ENCODE measurements around the gene ZNF784.
A peak's percentile ranks its signal among the peaks of the same experiment; 100 is the strongest.

Gene ZNF784

DNA sequence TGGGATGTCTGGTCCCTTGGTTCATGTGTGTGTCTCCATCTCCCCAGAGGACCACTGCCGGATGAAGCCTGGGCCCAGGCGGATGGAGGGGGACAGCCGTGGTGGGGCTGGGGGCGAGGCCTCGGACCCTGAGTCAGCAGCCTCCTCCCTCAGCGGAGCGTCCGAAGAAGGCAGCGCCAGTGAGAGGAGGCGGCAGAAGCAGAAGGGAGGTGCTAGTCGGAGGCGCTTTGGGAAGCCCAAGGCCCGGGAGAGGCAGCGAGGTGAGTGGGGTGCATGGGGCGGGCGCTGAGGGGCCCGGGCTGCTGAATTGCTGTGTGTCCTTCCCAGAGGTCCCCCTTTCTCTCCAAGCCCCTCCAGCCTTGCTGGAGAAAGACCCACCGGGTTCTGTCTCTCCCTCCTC lies 26.9 kb upstream of the ZNF784 start:
- Histone ChIP-seq H3K4me3 (ENCODE audit: low read depth, low read length) (no peak overlapping the region), H3K36me3 (ENCODE audit: control insufficient read depth in 2 of 2, insufficient read depth in 1 of 2, low read length in 2 of 2) (peaks cover under 1 to 35% of the 10 kb centered on the region in 2 experiments; a peak in 2 of 3 replicates), H3K4me1 (ENCODE audit: control insufficient read depth, insufficient read depth, low read length) (peaks cover 8% of the 10 kb centered on the region; the same call in 1 of the 2 replicates), H3K9me3 (ENCODE audit: control insufficient read depth, insufficient read depth, low read depth, low read length) (no peaks in the 10 kb centered on the region), H3K27ac (ENCODE audit: extremely low read depth, low read depth, low read length) (no peak overlapping the region)
- ChIA-PET POLR2A (no interaction called here), CTCF (no interaction called here)
- no peak for TF ChIP-seq ZNF132 (tag by site-specific recombination; IDR thresholded peaks at IDR 0.05; ENCODE audit: borderline replicate concordance)
- no peak for TF ChIP-seq ZEB2 (tag by site-specific recombination; IDR thresholded peaks at IDR 0.05)
- no peak for TF ChIP-seq ZNF155 (tag by site-specific recombination; IDR thresholded peaks at IDR 0.05)
- TF ChIP-seq ZNF146 (tag by site-specific recombination; IDR thresholded peaks at IDR 0.05): no peak

DNA sequence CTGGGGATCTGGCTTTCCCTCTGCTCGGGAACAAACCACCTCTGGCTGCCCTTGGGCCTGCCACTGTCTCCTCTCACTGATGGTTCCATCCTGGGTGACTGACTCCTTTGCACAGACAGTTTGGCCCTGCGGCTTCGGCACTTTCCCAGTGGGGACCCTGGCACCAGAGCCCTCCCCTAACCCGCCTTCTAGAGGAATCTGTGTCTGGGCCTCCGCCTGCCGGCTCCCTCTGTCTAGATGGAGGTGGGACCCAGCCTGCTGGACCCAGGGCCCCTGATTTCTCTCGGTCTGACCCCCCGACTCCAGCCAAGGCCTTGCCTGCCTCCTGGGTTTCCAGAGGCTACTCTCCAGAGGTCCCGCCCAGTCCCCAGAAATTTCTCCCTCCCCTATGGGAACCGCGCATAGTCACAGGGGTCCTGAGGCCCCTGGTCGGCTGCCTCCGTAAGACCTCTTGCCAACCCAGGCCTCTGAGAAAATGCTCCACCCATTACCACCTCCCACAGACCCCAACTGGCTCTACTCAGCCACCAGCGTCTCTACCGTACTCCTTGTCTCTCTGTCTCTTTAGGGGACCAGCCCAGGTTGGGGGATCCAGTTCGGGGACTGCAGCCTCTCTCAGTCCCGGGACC lies 26.4 kb upstream of the ZNF784 start:
- Histone ChIP-seq H3K4me3 (ENCODE audit: low read depth, low read length) (no peak overlapping the region), H3K9me3 (ENCODE audit: control insufficient read depth, insufficient read depth, low read depth, low read length) (no peaks in the 10 kb centered on the region), H3K36me3 (ENCODE audit: control insufficient read depth in 2 of 2, insufficient read depth in 1 of 2, low read length in 2 of 2) (peaks cover 3 to 34% of the 10 kb centered on the region in 2 experiments; a peak in 2 of 3 replicates), H3K4me1 (ENCODE audit: control insufficient read depth, insufficient read depth, low read length) (peaks cover 8% of the 10 kb centered on the region; the same call in 1 of the 2 replicates), H3K27ac (ENCODE audit: extremely low read depth, low read depth, low read length) (no peak overlapping the region)
- ChIA-PET POLR2A (no interaction called here), CTCF (no interaction called here)
- TF ChIP-seq ZSCAN23 (tag by site-specific recombination; IDR thresholded peaks at IDR 0.05) (no peak), ZNF174 (tag by site-specific recombination; IDR thresholded peaks at IDR 0.05) (no peak), MZF1 (tag by site-specific recombination; IDR thresholded peaks at IDR 0.05; ENCODE audit: borderline replicate concordance) (no peak), ZBTB1 (tag by site-specific recombination; IDR thresholded peaks at IDR 0.05) (no peak)
- TF ChIP-seq, protein P1, sequence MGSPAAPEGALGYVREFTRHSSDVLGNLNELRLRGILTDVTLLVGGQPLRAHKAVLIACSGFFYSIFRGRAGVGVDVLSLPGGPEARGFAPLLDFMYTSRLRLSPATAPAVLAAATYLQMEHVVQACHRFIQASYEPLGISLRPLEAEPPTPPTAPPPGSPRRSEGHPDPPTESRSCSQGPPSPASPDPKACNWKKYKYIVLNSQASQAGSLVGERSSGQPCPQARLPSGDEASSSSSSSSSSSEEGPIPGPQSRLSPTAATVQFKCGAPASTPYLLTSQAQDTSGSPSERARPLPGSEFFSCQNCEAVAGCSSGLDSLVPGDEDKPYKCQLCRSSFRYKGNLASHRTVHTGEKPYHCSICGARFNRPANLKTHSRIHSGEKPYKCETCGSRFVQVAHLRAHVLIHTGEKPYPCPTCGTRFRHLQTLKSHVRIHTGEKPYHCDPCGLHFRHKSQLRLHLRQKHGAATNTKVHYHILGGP (tag by site-specific recombination; IDR thresholded peaks at IDR 0.05): no peak
- TF ChIP-seq, protein P2, sequence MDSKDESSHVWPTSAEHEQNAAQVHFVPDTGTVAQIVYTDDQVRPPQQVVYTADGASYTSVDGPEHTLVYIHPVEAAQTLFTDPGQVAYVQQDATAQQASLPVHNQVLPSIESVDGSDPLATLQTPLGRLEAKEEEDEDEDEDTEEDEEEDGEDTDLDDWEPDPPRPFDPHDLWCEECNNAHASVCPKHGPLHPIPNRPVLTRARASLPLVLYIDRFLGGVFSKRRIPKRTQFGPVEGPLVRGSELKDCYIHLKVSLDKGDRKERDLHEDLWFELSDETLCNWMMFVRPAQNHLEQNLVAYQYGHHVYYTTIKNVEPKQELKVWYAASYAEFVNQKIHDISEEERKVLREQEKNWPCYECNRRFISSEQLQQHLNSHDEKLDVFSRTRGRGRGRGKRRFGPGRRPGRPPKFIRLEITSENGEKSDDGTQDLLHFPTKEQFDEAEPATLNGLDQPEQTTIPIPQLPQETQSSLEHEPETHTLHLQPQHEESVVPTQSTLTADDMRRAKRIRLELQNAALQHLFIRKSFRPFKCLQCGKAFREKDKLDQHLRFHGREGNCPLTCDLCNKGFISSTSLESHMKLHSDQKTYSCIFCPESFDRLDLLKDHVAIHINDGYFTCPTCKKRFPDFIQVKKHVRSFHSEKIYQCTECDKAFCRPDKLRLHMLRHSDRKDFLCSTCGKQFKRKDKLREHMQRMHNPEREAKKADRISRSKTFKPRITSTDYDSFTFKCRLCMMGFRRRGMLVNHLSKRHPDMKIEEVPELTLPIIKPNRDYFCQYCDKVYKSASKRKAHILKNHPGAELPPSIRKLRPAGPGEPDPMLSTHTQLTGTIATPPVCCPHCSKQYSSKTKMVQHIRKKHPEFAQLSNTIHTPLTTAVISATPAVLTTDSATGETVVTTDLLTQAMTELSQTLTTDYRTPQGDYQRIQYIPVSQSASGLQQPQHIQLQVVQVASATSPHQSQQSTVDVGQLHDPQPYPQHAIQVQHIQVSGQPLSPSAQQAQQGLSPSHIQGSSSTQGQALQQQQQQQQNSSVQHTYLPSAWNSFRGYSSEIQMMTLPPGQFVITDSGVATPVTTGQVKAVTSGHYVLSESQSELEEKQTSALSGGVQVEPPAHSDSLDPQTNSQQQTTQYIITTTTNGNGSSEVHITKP (tag by site-specific recombination; IDR thresholded peaks at IDR 0.05): peak; percentile 45; the same call in 1 of the 2 replicates
- TF ChIP-seq, protein P3, sequence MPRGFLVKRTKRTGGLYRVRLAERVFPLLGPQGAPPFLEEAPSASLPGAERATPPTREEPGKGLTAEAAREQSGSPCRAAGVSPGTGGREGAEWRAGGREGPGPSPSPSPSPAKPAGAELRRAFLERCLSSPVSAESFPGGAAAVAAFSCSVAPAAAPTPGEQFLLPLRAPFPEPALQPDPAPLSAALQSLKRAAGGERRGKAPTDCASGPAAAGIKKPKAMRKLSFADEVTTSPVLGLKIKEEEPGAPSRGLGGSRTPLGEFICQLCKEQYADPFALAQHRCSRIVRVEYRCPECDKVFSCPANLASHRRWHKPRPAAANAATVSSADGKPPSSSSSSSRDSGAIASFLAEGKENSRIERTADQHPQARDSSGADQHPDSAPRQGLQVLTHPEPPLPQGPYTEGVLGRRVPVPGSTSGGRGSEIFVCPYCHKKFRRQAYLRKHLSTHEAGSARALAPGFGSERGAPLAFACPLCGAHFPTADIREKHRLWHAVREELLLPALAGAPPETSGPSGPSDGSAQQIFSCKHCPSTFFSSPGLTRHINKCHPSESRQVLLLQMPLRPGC (tag by site-specific recombination; IDR thresholded peaks at IDR 0.05): no peak

DNA sequence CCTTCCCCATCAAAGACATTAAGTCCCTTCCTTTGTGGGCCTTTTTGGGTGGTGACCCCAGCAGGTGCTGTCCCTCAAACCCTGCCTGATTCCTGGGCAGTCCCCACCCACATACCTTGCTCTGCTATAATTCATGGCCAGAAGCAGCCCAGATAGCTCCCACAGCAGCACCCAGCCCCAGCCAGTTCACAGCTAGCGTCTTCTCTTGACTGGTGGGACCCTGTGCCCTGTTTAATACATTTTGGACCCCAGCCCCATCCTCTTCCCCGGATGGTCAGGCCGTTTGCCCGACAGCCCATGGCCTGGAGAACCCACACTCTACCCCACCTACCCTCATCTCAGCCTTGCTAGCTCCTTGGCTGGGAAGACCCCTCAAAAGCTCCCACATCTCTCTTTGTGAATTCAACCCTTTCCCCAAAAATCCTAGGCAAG lies 25.8 kb upstream of the ZNF784 start:
- TF ChIP-seq, protein P4, sequence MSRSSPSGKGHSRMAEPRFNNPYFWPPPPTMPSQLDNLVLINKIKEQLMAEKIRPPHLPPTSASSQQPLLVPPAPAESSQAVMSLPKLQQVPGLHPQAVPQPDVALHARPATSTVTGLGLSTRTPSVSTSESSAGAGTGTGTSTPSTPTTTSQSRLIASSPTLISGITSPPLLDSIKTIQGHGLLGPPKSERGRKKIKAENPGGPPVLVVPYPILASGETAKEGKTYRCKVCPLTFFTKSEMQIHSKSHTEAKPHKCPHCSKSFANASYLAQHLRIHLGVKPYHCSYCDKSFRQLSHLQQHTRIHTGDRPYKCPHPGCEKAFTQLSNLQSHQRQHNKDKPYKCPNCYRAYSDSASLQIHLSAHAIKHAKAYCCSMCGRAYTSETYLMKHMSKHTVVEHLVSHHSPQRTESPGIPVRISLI (tag by site-specific recombination; IDR thresholded peaks at IDR 0.05): no peak
- TF ChIP-seq RBAK (tag by site-specific recombination; IDR thresholded peaks at IDR 0.05): no peak
- Histone ChIP-seq H3K4me1 (ENCODE audit: control insufficient read depth, insufficient read depth, low read length) (peaks cover 8% of the 10 kb centered on the region; the same call in 1 of the 2 replicates), H3K27ac (ENCODE audit: extremely low read depth, low read depth, low read length) (no peak overlapping the region), H3K36me3 (ENCODE audit: control insufficient read depth in 2 of 2, insufficient read depth in 1 of 2, low read length in 2 of 2) (peaks cover 9 to 37% of the 10 kb centered on the region in 2 experiments; a peak in 2 of 3 replicates), H3K9me3 (ENCODE audit: control insufficient read depth, insufficient read depth, low read depth, low read length) (no peaks in the 10 kb centered on the region), H3K4me3 (ENCODE audit: low read depth, low read length) (no peak overlapping the region)
- POLR2A ChIA-PET: no interaction called here
- CTCF ChIA-PET: interaction anchor here (1.7 kb wide), 1 partner anchor 21 kb away, joined by 7 read pairs; no protein-coding TSS in a partner anchor
